Vagina (tissue), 2 donors: ENCODE data around the gene SETBP1.

Experiments
- POLR2A ChIP-seq, 2 donors: fragments of 450-650 bp; IDR thresholded peaks; one replicate each; pipeline ENCODE4 v1.6.1; 2017; ENCODE audit warnings: antibody characterized with exemption in 2 of 2, mild to moderate bottlenecking in 2 of 2, moderate library complexity in 2 of 2
- POLR2AphosphoS5 ChIP-seq, 2 donors: sonication (generic); formaldehyde crosslinking; IDR thresholded peaks; one replicate each; pipeline ENCODE4 v1.9.0; 2017; ENCODE audit warnings: antibody characterized with exemption in 2 of 2, mild to moderate bottlenecking in 2 of 2, low read depth in 1 of 2; ENCODE audit not compliant: insufficient read depth in 1 of 2
- TF ChIP-seq, protein P1 (sequence below), 3 experiments: fragments of 450-650 bp in 2 of 3; fragments of 200-600 bp in 1 of 3; sonication (generic) in 1 of 3; IDR thresholded peaks; one replicate each; pipeline ENCODE4 v1.5.1; 2017 to 2019; ENCODE audit warnings: antibody characterized with exemption in 3 of 3, mild to moderate bottlenecking in 2 of 3, moderate library complexity in 2 of 3

DNA sequence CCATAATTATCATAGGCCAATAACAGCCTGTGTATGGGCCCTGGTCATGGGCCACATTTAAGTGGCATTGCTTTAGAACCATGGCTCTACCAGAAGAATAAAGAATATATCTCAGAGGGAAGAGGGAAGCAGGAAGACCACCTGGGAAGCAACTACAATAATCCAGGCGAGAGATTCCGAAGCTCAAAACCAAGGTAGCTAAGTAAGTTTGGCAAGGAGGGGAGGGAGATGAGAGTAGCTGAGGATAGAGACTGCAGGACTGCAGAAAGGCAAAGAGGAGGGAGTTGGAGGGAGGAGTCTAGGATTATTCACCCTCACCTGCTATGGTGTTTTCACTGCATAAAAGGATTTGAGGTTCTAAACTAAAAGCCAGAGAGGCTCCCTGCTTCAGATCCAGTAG lies 293.5 kb downstream of the SETBP1 start:
- TF ChIP-seq POLR2A (IDR thresholded peaks at IDR 0.05) (no peak), POLR2AphosphoS5 (IDR thresholded peaks at IDR 0.05; ENCODE audit: insufficient read depth in 1 of 2, low read depth in 1 of 2) (no peak)
- TF ChIP-seq, protein P1, sequence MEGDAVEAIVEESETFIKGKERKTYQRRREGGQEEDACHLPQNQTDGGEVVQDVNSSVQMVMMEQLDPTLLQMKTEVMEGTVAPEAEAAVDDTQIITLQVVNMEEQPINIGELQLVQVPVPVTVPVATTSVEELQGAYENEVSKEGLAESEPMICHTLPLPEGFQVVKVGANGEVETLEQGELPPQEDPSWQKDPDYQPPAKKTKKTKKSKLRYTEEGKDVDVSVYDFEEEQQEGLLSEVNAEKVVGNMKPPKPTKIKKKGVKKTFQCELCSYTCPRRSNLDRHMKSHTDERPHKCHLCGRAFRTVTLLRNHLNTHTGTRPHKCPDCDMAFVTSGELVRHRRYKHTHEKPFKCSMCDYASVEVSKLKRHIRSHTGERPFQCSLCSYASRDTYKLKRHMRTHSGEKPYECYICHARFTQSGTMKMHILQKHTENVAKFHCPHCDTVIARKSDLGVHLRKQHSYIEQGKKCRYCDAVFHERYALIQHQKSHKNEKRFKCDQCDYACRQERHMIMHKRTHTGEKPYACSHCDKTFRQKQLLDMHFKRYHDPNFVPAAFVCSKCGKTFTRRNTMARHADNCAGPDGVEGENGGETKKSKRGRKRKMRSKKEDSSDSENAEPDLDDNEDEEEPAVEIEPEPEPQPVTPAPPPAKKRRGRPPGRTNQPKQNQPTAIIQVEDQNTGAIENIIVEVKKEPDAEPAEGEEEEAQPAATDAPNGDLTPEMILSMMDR (IDR thresholded peaks at IDR 0.05), result no peak
